Medulla oblongata (tissue), 1 donor: ENCODE results near the gene MPP1.
"Not testable (repeated sequence)": the region's sequence is repeated elsewhere in the genome, so short reads cannot be mapped to it uniquely, and the experiment has no call there.

ENCODE experiments used
- DNase-seq: peaks from one replicate; pipeline ENCODE4 v3.0.0-alpha.2; 2015; ENCODE audit errors: extremely low spot score

The MPP1 gene

GRCh38 chrX:154804957-154805695, at the start of gene MPP1:
Gene MPP1 (minus strand): TSS chrX:154805485. CDS start chrX:154805373, 112 bp downstream.
- DNase-seq = peak; percentile 81

- no peak for DNase-seq
These were observed 45.8 kb upstream of the MPP1 start for GRCh38 chrX:154850957-154851611.

GRCh38 chrX:154840856-154841255, 35.6 kb upstream of the MPP1 start:
- DNase-seq = peak; percentile 30

- no peak for DNase-seq
These were observed 30.9 kb upstream of the MPP1 start for GRCh38 chrX:154836163-154836562.

GRCh38 chrX:154834562-154834961, 29.3 kb upstream of the MPP1 start, which contains the start of gene SMIM9:
Gene SMIM9 (minus strand): TSS chrX:154834662. CDS start chrX:154830856, 3,806 bp downstream.
- DNase-seq = no peak

- no peak for DNase-seq
These were observed 28.5 kb upstream of the MPP1 start for GRCh38 chrX:154833746-154834274.

GRCh38 chrX:154829926-154830442, 24.7 kb upstream of the MPP1 start:
- no peak for DNase-seq

- DNase-seq = no peak
These were observed 23.8 kb upstream of the MPP1 start for GRCh38 chrX:154829134-154829533.

GRCh38 chrX:154828016-154828408, 22.7 kb upstream of the MPP1 start:
- DNase-seq = no peak

GRCh38 chrX:154827194-154828015, 22.1 kb upstream of the MPP1 start:
- DNase-seq = no peak

- DNase-seq = not testable (repeated sequence)
These were observed 20.3 kb upstream of the MPP1 start for GRCh38 chrX:154825586-154825985.

GRCh38 chrX:154824638-154825037, 19.4 kb upstream of the MPP1 start:
- no peak for DNase-seq

- DNase-seq = no peak
These were observed 16.7 kb upstream of the MPP1 start for GRCh38 chrX:154822029-154822428.

- DNase-seq = no peak
These were observed 16.2 kb upstream of the MPP1 start for GRCh38 chrX:154821523-154821922.

- DNase-seq = no peak
These were observed 14.6 kb upstream of the MPP1 start for GRCh38 chrX:154819771-154820341.

GRCh38 chrX:154818916-154819770, 13.9 kb upstream of the MPP1 start:
- DNase-seq = no peak

GRCh38 chrX:154817048-154817618, 11.8 kb upstream of the MPP1 start:
- not testable (repeated sequence) for DNase-seq

- DNase-seq = not testable (repeated sequence)
These were observed 11.1 kb upstream of the MPP1 start for GRCh38 chrX:154816326-154816898.

- DNase-seq = no peak
These were observed 10.1 kb upstream of the MPP1 start for GRCh38 chrX:154815274-154815818.
